ENCODE results near the gene TMBIM6. TPM values are rescaled to one million over a fixed set of nuclear protein-coding genes. Genes with fewer than 3 reads are reported as not detected.
A peak's percentile ranks its signal among the peaks of the same experiment; 100 is the strongest.

TMBIM6 gene
- 100 to 1,000 TPM; 201 to 298 (median 263) TPM for total RNA-seq

GRCh38 chr12:49740930-49741881 is at the start of gene TMBIM6:
Gene TMBIM6 (plus strand): TSS chr12:49741557. CDS start chr12:49752494, 10,937 bp downstream.
- TF ChIP-seq POLR2A (IDR thresholded peaks at IDR 0.05) (peak; percentile 91 to 96), CTCF (IDR thresholded peaks at IDR 0.05) (peak; percentile 89 to 97 (median 94))
- Histone ChIP-seq H3K4me1 (peaks cover 5 to 9% of the 10 kb centered on the region in 2 donors), H3K4me3 (peak within 1 kb of the TSS; percentile 84 to 86), H3K27me3 (no peaks in the 10 kb centered on the region), H3K27ac (peak within 1 kb of the TSS; percentile 84 to 98), H3K9me3 (no peaks in the 10 kb centered on the region), H3K36me3 (no peaks in the 10 kb centered on the region)
- intact Hi-C loops (cut with DNase I; ENCODE audit: low total_unique reads): no loop called here
- peak; percentile 99 to 100 for DNase-seq

- H3K4me3 ChIP-seq: no peak overlapping the region
Measured at GRCh38 chr12:49692851-49693250, 48.5 kb upstream of the TMBIM6 start.

DNA sequence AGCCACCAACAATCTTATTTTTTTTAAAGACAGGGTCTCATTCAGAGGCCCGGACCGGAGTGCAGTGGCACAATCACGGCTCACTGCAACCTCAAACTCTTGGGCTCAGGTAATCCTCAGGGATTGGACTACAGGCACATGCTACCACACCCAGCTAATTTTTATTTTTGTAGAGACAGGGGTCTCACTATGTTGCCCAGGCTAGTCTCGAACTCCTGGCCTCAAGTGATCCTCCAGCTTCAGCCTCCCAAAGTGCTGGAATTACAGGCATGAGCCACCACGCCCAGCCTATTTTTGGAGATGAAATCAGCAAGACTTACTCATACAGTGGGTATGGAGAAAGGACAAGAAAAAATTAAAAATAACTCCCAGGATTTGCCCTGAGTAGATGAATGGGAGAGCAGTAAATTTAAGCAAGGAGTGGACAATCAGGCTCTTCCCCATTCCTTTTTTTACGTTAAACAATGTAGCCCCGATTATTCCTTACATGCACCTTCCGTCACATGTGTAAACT is 47.4 kb upstream of the TMBIM6 start:
- no peak overlapping the region for H3K27ac ChIP-seq
- no peaks in the 10 kb centered on the region for H3K36me3 ChIP-seq
- no peak overlapping the region for H3K4me3 ChIP-seq
- H3K4me1 ChIP-seq: peaks cover 0 to 3% of the 10 kb centered on the region in 2 donors
- TF ChIP-seq POLR2A (IDR thresholded peaks at IDR 0.05): no peak
- no peak for TF ChIP-seq CTCF (IDR thresholded peaks at IDR 0.05)
- no peak for DNase-seq
- no peaks in the 10 kb centered on the region for H3K27me3 ChIP-seq
- no peaks in the 10 kb centered on the region for H3K9me3 ChIP-seq
- intact Hi-C loops (cut with DNase I; ENCODE audit: low total_unique reads): no loop called here

More at GRCh38 chr12:49692851-49693250, 48.5 kb upstream of the TMBIM6 start:
- no peak overlapping the region for H3K27ac ChIP-seq
- no peaks in the 10 kb centered on the region for H3K36me3 ChIP-seq
- no peak for TF ChIP-seq POLR2A (IDR thresholded peaks at IDR 0.05)
- TF ChIP-seq CTCF (IDR thresholded peaks at IDR 0.05): no peak
- no peak for DNase-seq
- no peaks in the 10 kb centered on the region for H3K4me1 ChIP-seq
- no peaks in the 10 kb centered on the region for H3K27me3 ChIP-seq
- intact Hi-C loops (cut with DNase I; ENCODE audit: low total_unique reads): no loop called here
- no peaks in the 10 kb centered on the region for H3K9me3 ChIP-seq

DNA sequence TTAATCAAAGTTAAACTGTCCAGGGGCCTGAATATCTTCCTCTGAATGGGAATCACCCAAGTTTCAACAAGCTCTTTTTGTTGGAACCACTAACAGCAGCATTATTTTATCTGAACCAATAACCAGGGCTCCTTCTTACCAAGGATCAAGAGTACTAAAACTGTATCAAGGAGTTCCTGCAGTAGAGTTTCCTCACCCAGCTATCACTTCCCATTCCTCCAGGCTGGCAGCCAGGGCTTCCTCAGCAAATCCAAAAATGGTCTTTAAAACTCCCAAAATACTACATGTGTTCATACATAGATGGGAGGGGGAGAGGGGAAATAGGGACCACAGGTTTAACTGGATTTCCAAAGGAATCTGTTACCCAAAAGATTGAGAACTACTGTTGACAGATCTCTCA is 44.6 kb upstream of the TMBIM6 start:
- H3K4me3 ChIP-seq: no peak overlapping the region
- peaks cover 0 to 10% of the 10 kb centered on the region in 2 donors for H3K4me1 ChIP-seq
- TF ChIP-seq POLR2A (IDR thresholded peaks at IDR 0.05) (no peak), CTCF (IDR thresholded peaks at IDR 0.05) (no peak)
- H3K27ac ChIP-seq: peak overlapping the region; percentile 35 to 83
- DNase-seq: no peak
- no peaks in the 10 kb centered on the region for H3K9me3 ChIP-seq
- intact Hi-C loops (cut with DNase I; ENCODE audit: low total_unique reads): no loop called here
- H3K27me3 ChIP-seq: no peaks in the 10 kb centered on the region
- H3K36me3 ChIP-seq: no peaks in the 10 kb centered on the region

DNA sequence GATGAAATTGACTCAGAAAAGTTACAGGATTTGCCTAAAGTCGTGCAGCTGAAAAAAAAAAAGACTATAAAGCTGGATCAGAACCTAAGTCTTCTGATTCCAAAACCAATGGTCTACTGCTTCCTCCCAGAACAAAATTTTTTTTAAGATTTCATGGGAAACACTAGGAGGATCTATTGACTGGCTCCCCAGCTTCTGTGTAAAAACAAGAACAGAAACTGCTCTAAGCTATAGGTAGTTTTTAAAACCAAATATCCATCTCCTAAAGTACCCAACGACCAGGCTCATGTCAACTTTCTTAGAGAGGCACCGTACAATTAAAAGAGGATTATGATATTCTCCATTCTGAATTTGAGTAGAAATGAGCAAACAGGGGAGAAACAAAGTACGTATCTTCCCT is 43.5 kb upstream of the TMBIM6 start:
- peak overlapping the region; percentile 77 to 83 for H3K27ac ChIP-seq
- no peak overlapping the region for H3K4me3 ChIP-seq
- no peak for DNase-seq
- intact Hi-C loops (cut with DNase I; ENCODE audit: low total_unique reads): no loop called here
- H3K9me3 ChIP-seq: no peaks in the 10 kb centered on the region
- H3K4me1 ChIP-seq: peaks cover 0 to 10% of the 10 kb centered on the region in 2 donors
- H3K27me3 ChIP-seq: no peaks in the 10 kb centered on the region
- H3K36me3 ChIP-seq: no peaks in the 10 kb centered on the region
- no peak for TF ChIP-seq CTCF (IDR thresholded peaks at IDR 0.05)
- no peak for TF ChIP-seq POLR2A (IDR thresholded peaks at IDR 0.05)
